CD8-positive, alpha-beta memory T cell (primary cell): ENCODE measurements around the gene KIF2C. TPM values are rescaled to one million over a fixed set of nuclear protein-coding genes. Genes with fewer than 3 reads are reported as not detected.

ENCODE experiments used
- CTCF ChIA-PET: fragments of 350-600 bp; sonication (Branson Sonifier 250); formaldehyde crosslinking; loops from one replicate; lab custom pipeline; 2021; ENCODE audit warnings: antibody characterized with exemption; lab: Charles Lee
- POLR2A ChIA-PET: fragments of 350-600 bp; sonication (Branson Sonifier 250); formaldehyde crosslinking; loops from one replicate; lab custom pipeline; 2021; ENCODE audit warnings: antibody characterized with exemption; lab: Charles Lee
- DNase-seq, 5 donors: peaks; one replicate each; pipeline versions ENCODE4 v3.0.0 to v3.0.0-alpha.2; 2020 to 2022; ENCODE audit warnings: mixed read lengths in 1 of 5
- H3K27ac ChIP-seq: one replicate; pipeline ENCODE4 v1.7.0; 2013; ENCODE audit warnings: low read depth, mild to moderate bottlenecking, low read length, moderate library complexity
- H3K27me3 ChIP-seq: 2 replicates; pipeline ENCODE4 v1.7.0; 2013; ENCODE audit warnings: low read length, mild to moderate bottlenecking; ENCODE audit not compliant: insufficient read depth, poor library complexity, severe bottlenecking
- H3K36me3 ChIP-seq: 2 replicates; pipeline ENCODE4 v1.7.0; 2013; ENCODE audit warnings: mild to moderate bottlenecking, low read length, moderate library complexity; ENCODE audit not compliant: insufficient read depth
- H3K4me1 ChIP-seq: 2 replicates; pipeline ENCODE4 v1.7.0; 2013; ENCODE audit warnings: mild to moderate bottlenecking, low read length, moderate library complexity; ENCODE audit not compliant: insufficient read depth
- H3K4me3 ChIP-seq: 2 replicates; pipeline ENCODE4 v1.7.0; 2013; ENCODE audit warnings: mild to moderate bottlenecking, low read length
- H3K9me3 ChIP-seq: 2 replicates; pipeline ENCODE4 v1.7.0; 2013; ENCODE audit warnings: mild to moderate bottlenecking, low read length
- H3K27ac Mint-ChIP-seq, 8 donors: one replicate each; pipeline ENCODE4 v1.8.0; 2020 to 2021; ENCODE audit warnings: mixed read lengths in 8 of 8, mild to moderate bottlenecking in 6 of 8, inconsistent platforms in 3 of 8, moderate library complexity in 3 of 8
- H3K27me3 Mint-ChIP-seq, 2 donors: one replicate each; pipeline ENCODE4 v1.8.0; 2020 to 2021; ENCODE audit warnings: mixed read lengths in 2 of 2, mild to moderate bottlenecking in 1 of 2, moderate library complexity in 1 of 2
- H3K36me3 Mint-ChIP-seq, 3 donors: one replicate each; pipeline ENCODE4 v1.8.0; 2020 to 2021; ENCODE audit warnings: mixed read lengths in 3 of 3, inconsistent platforms in 1 of 3, mild to moderate bottlenecking in 1 of 3
- H3K4me1 Mint-ChIP-seq, 3 donors: one replicate each; pipeline ENCODE4 v1.8.0; 2020 to 2021; ENCODE audit warnings: mixed read lengths in 3 of 3, inconsistent platforms in 1 of 3, mild to moderate bottlenecking in 1 of 3
- H3K4me3 Mint-ChIP-seq, 7 donors: one replicate each; pipeline ENCODE4 v1.8.0; 2020 to 2021; ENCODE audit warnings: mixed read lengths in 7 of 7, mild to moderate bottlenecking in 6 of 7, moderate library complexity in 4 of 7, inconsistent platforms in 2 of 7
- H3K9me3 Mint-ChIP-seq, 5 donors: one replicate each; pipeline ENCODE4 v1.8.0; 2020 to 2022; ENCODE audit warnings: mixed read lengths in 5 of 5, mild to moderate bottlenecking in 3 of 5, moderate library complexity in 2 of 5, inconsistent platforms in 1 of 5
- polyA plus RNA-seq: library from polyadenylated mRNA; unstranded; fragments of 300-500 nt; fragmentation: Illumina TruSeq; gene quantifications from one replicate; pipeline ENCODE4 v1.2.3, GENCODE V29; 2021
- total RNA-seq, 2 experiments: library from RNA; stranded (reverse); gene quantifications; one replicate each; pipeline ENCODE4 v1.2.3, GENCODE V29; 2021

The KIF2C gene
- total and polyA plus RNA-seq, 3 experiments from 2014 or later, result 0.61 to 41.4 (median 40.4) TPM

- CTCF ChIA-PET, result interaction anchor here (0.7 to 5.9 kb wide), 8 partner anchors 8 to 229 kb away, joined by 3 to 39 read pairs (median 8); partner anchors contain the start of genes HECTD3, PLK3, RPS8 and UROD
- no peaks in the 10 kb centered on the region for H3K27me3 Mint-ChIP-seq
- Histone ChIP-seq H3K4me1 (peaks cover 29% of the 10 kb centered on the region), H3K27me3 (no peaks in the 10 kb centered on the region), H3K27ac (peak overlapping the region; percentile 47), H3K9me3 (no peaks in the 10 kb centered on the region), H3K4me3 (peak overlapping the region; percentile 47), H3K36me3 (peaks cover 8% of the 10 kb centered on the region)
- peak overlapping the region; percentile 63 to 85 (median 71) for H3K4me3 Mint-ChIP-seq
- peaks cover 5 to 34% (median 13%) of the 10 kb centered on the region in 3 donors for H3K36me3 Mint-ChIP-seq
- peaks cover 31 to 40% (median 35%) of the 10 kb centered on the region in 3 donors for H3K4me1 Mint-ChIP-seq
- no peak for DNase-seq
- POLR2A ChIA-PET, result interaction anchor here (0.7 to 5.8 kb wide), 5 partner anchors 8 to 238 kb away, joined by 3 to 49 read pairs (median 3); partner anchors contain the start of genes PLK3 and RPS8
- no peaks in the 10 kb centered on the region for H3K9me3 Mint-ChIP-seq
- peak overlapping the region; percentile 35 to 91 (median 66) for H3K27ac Mint-ChIP-seq
Observed at GRCh38 chr1:44783697-44784093, 44.1 kb downstream of the KIF2C start.

- ChIA-PET POLR2A (interaction anchor here (0.7 to 5.8 kb wide), 5 partner anchors 9 to 237 kb away, joined by 3 to 49 read pairs (median 3); partner anchors contain the start of genes PLK3, RNU5D-1 and RPS8), CTCF (interaction anchor here (0.7 to 5.9 kb wide), 11 partner anchors 8 to 234 kb away, joined by 3 to 39 read pairs (median 5); partner anchors contain the start of genes BTBD19, HECTD3, PLK3 and RPS8)
- peaks cover 29% of the 10 kb centered on the region for H3K4me1 ChIP-seq
- DNase-seq, result peak in 4 of 5 donors; percentile 35 to 58 (median 40)
- peaks cover 29 to 36% (median 30%) of the 10 kb centered on the region in 3 donors for H3K4me1 Mint-ChIP-seq
- H3K27ac Mint-ChIP-seq, result peak overlapping the region; percentile 59 to 96 (median 86)
- peak overlapping the region; percentile 47 for H3K27ac ChIP-seq
- H3K9me3 ChIP-seq, result no peaks in the 10 kb centered on the region
- peaks cover 5% of the 10 kb centered on the region for H3K36me3 ChIP-seq
- H3K27me3 Mint-ChIP-seq, result no peaks in the 10 kb centered on the region
- H3K27me3 ChIP-seq, result no peaks in the 10 kb centered on the region
- peak overlapping the region; percentile 53 for H3K4me3 ChIP-seq
- peak overlapping the region; percentile 77 to 93 (median 82) for H3K4me3 Mint-ChIP-seq
- H3K9me3 Mint-ChIP-seq, result no peaks in the 10 kb centered on the region
- peaks cover 5 to 27% (median 9%) of the 10 kb centered on the region in 3 donors for H3K36me3 Mint-ChIP-seq
Observed at GRCh38 chr1:44784094-44785028, 44.7 kb downstream of the KIF2C start.

GRCh38 chr1:44785029-44785380 lies 45.4 kb downstream of the KIF2C start:
- H3K27ac ChIP-seq, result no peak overlapping the region

GRCh38 chr1:44785501-44786137 lies 46.0 kb downstream of the KIF2C start:
- Mint-ChIP-seq H3K4me3 (peak overlapping the region; percentile 76 to 93 (median 82)), H3K27ac (peak overlapping the region; percentile 54 to 98 (median 83)), H3K4me1 (peaks cover 27 to 36% (median 30%) of the 10 kb centered on the region in 3 donors), H3K27me3 (no peaks in the 10 kb centered on the region), H3K9me3 (no peaks in the 10 kb centered on the region), H3K36me3 (peaks cover 2 to 15% (median 5%) of the 10 kb centered on the region in 3 donors)
- H3K27ac ChIP-seq, result no peak overlapping the region
- H3K9me3 ChIP-seq, result no peaks in the 10 kb centered on the region
- CTCF ChIA-PET, result interaction anchor here (0.6 to 5.9 kb wide), 13 partner anchors 9 to 726 kb away, joined by 3 to 39 read pairs (median 5); partner anchors contain the start of genes BTBD19, DYNLT4, HECTD3 and PLK3
- no peaks in the 10 kb centered on the region for H3K27me3 ChIP-seq
- H3K4me3 ChIP-seq, result peak overlapping the region; percentile 74
- POLR2A ChIA-PET, result interaction anchor here (1.2 to 5.8 kb wide), 4 partner anchors 10 to 226 kb away, joined by 4 to 49 read pairs (median 6); partner anchors contain the start of genes PLK3, RPS8 and UROD
- peaks cover 29% of the 10 kb centered on the region for H3K4me1 ChIP-seq
- no peak for DNase-seq
- peaks cover 5% of the 10 kb centered on the region for H3K36me3 ChIP-seq

More at GRCh38 chr1:44785029-44785380, 45.4 kb downstream of the KIF2C start:
- peak overlapping the region; percentile 53 for H3K4me3 ChIP-seq
- H3K27me3 ChIP-seq, result no peaks in the 10 kb centered on the region
- peaks cover 29% of the 10 kb centered on the region for H3K4me1 ChIP-seq
- Mint-ChIP-seq H3K9me3 (no peaks in the 10 kb centered on the region), H3K27ac (peak overlapping the region; percentile 52 to 96 (median 83)), H3K27me3 (no peaks in the 10 kb centered on the region), H3K4me3 (peak overlapping the region; percentile 76 to 93 (median 82)), H3K36me3 (peaks cover 5 to 21% (median 7%) of the 10 kb centered on the region in 3 donors), H3K4me1 (peaks cover 29 to 36% (median 30%) of the 10 kb centered on the region in 3 donors)
- POLR2A ChIA-PET, result interaction anchor here (0.7 to 5.8 kb wide), 3 partner anchors 9 to 54 kb away, joined by 3 to 49 read pairs (median 6); partner anchors contain the start of genes PLK3, RNU5D-1 and RPS8
- CTCF ChIA-PET, result interaction anchor here (1.0 to 5.9 kb wide), 12 partner anchors 8 to 727 kb away, joined by 3 to 39 read pairs (median 5); partner anchors contain the start of genes BTBD19, HECTD3, PLK3 and RNU5D-1
- no peak for DNase-seq
- H3K36me3 ChIP-seq, result peaks cover 5% of the 10 kb centered on the region
- H3K9me3 ChIP-seq, result no peaks in the 10 kb centered on the region

- Histone ChIP-seq H3K36me3 (peaks cover 4% of the 10 kb centered on the region), H3K9me3 (no peaks in the 10 kb centered on the region), H3K27me3 (no peaks in the 10 kb centered on the region), H3K4me1 (peaks cover 29% of the 10 kb centered on the region), H3K27ac (no peak overlapping the region), H3K4me3 (peak overlapping the region; percentile 74)
- peak; percentile 71 to 83 (median 77) for DNase-seq
- Mint-ChIP-seq H3K36me3 (peaks cover under 1 to 8% (median 4%) of the 10 kb centered on the region in 3 donors), H3K4me3 (peak overlapping the region; percentile 76 to 93 (median 81)), H3K9me3 (no peaks in the 10 kb centered on the region), H3K27ac (peak overlapping the region; percentile 77 to 98 (median 87)), H3K27me3 (no peaks in the 10 kb centered on the region), H3K4me1 (peaks cover 27 to 36% (median 30%) of the 10 kb centered on the region in 3 donors)
- ChIA-PET POLR2A (interaction anchor here (0.6 to 5.8 kb wide), 5 partner anchors 10 to 226 kb away, joined by 3 to 49 read pairs (median 4); partner anchors contain the start of genes DYNLT4, PLK3, RPS8 and UROD), CTCF (interaction anchor here (0.6 to 5.9 kb wide), 22 partner anchors 8 to 726 kb away, joined by 3 to 39 read pairs (median 4); partner anchors contain the start of genes BTBD19, DYNLT4, HECTD3 and PLK3)
Observed at GRCh38 chr1:44786138-44786840, 46.7 kb downstream of the KIF2C start.

GRCh38 chr1:44786841-44787426 lies 47.3 kb downstream of the KIF2C start:
- peak overlapping the region; percentile 76 to 93 (median 81) for H3K4me3 Mint-ChIP-seq
- ChIA-PET CTCF (interaction anchor here (0.6 to 5.9 kb wide), 16 partner anchors 9 to 517 kb away, joined by 3 to 39 read pairs (median 3); partner anchors contain the start of genes BTBD19, DYNLT4, HECTD3 and PLK3), POLR2A (interaction anchor here (0.6 to 5.8 kb wide), 6 partner anchors 11 to 225 kb away, joined by 3 to 49 read pairs (median 4); partner anchors contain the start of genes DYNLT4, PLK3, RPS8 and UROD)
- H3K27ac Mint-ChIP-seq, result peak overlapping the region; percentile 77 to 98 (median 87)
- peaks cover 29% of the 10 kb centered on the region for H3K4me1 ChIP-seq
- peaks cover 0 to 4% (median 0%) of the 10 kb centered on the region in 3 donors for H3K36me3 Mint-ChIP-seq
- H3K27ac ChIP-seq, result no peak overlapping the region
- H3K4me1 Mint-ChIP-seq, result peaks cover 27 to 36% (median 30%) of the 10 kb centered on the region in 3 donors
- H3K27me3 Mint-ChIP-seq, result no peaks in the 10 kb centered on the region
- no peaks in the 10 kb centered on the region for H3K9me3 ChIP-seq
- H3K27me3 ChIP-seq, result no peaks in the 10 kb centered on the region
- H3K36me3 ChIP-seq, result no peaks in the 10 kb centered on the region
- DNase-seq, result no peak
- H3K9me3 Mint-ChIP-seq, result no peaks in the 10 kb centered on the region
- peak overlapping the region; percentile 74 for H3K4me3 ChIP-seq
